Colonic mucosa (tissue), 4 donors: ENCODE results near the gene TRABD2A. TPM values are rescaled to one million over a fixed set of nuclear protein-coding genes. Genes with fewer than 3 reads are reported as not detected.

Source experiments
- DNase-seq: peaks from one replicate; pipeline ENCODE4 v3.0.0-alpha.2; 2020
- H3K27ac ChIP-seq: fragments of 200-600 bp; one replicate; pipeline ENCODE4 v1.8.0; 2021
- H3K27me3 ChIP-seq: fragments of 200-600 bp; one replicate; pipeline ENCODE4 v1.8.0; 2021
- H3K36me3 ChIP-seq: fragments of 200-600 bp; one replicate; pipeline ENCODE4 v1.8.0; 2021
- H3K4me1 ChIP-seq: fragments of 200-600 bp; one replicate; pipeline ENCODE4 v1.8.0; 2021; ENCODE audit warnings: mild to moderate bottlenecking
- H3K4me3 ChIP-seq: fragments of 200-600 bp; one replicate; pipeline ENCODE4 v1.8.0; 2021
- H3K9ac ChIP-seq, 2 donors: one replicate each; pipeline ENCODE4 v1.7.0; 2013; ENCODE audit warnings: control low read depth in 2 of 2, low read depth in 2 of 2, low read length in 2 of 2
- H3K9me3 ChIP-seq: fragments of 200-600 bp; one replicate; pipeline ENCODE4 v1.8.0; 2021
- intact Hi-C: fragments of 100-400 bp; cut with DNase I; formaldehyde crosslinking; loops from one replicate; pipeline ENCODE4 v1.14.1; 2022
- total RNA-seq, 2 donors: library from RNA; stranded (reverse); fragmentation: NEBNext Ultra II Directional in 1 of 2; extraction: Animal tissue kit (Norgen Biotek cat#: 25700) in 1 of 2; gene quantifications; one replicate each; pipeline ENCODE4 v1.2.1, GENCODE V29; 2021
- TF ChIP-seq, protein P1 (sequence below): fragments of 200-600 bp; IDR thresholded peaks from one replicate; pipeline ENCODE4 v1.8.0; 2022; ENCODE audit warnings: antibody characterized with exemption, mild to moderate bottlenecking
- donor health status: healthy.
- donor health status: DM: no; HTN: no; CAD: no.
- donor health status: DM: no; HTN: no; CAD: no.

Gene TRABD2A
- total RNA-seq, 2 donors from 2014 or later, result 88.1 to 158 TPM

DNA sequence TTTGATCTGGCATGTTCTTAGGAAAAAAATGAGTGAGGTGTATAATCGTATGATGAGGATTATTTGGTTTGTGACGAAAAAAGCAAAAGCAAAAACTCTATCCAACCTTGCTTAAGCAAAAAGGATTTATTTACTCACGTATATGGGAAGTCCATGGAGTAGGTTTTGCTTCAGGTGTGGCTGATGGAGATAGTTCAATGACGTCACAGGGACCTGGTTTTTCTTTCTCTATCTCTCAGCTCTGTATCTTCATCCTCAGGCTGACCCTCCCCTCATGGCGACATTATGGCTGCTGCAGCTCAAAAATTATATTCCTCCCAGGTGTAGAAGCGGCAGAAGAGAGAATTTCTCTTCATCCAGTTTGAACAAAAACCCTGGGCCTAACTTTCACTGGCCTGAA lies 33.5 kb upstream of the TRABD2A start:
- Histone ChIP-seq H3K9me3 (no peaks in the 10 kb centered on the region), H3K36me3 (no peaks in the 10 kb centered on the region), H3K27ac (no peak overlapping the region), H3K9ac (no peak overlapping the region), H3K4me1 (no peaks in the 10 kb centered on the region), H3K4me3 (no peak overlapping the region), H3K27me3 (no peaks in the 10 kb centered on the region)
- DNase-seq, result peak; percentile 9
- TF ChIP-seq, protein P1, sequence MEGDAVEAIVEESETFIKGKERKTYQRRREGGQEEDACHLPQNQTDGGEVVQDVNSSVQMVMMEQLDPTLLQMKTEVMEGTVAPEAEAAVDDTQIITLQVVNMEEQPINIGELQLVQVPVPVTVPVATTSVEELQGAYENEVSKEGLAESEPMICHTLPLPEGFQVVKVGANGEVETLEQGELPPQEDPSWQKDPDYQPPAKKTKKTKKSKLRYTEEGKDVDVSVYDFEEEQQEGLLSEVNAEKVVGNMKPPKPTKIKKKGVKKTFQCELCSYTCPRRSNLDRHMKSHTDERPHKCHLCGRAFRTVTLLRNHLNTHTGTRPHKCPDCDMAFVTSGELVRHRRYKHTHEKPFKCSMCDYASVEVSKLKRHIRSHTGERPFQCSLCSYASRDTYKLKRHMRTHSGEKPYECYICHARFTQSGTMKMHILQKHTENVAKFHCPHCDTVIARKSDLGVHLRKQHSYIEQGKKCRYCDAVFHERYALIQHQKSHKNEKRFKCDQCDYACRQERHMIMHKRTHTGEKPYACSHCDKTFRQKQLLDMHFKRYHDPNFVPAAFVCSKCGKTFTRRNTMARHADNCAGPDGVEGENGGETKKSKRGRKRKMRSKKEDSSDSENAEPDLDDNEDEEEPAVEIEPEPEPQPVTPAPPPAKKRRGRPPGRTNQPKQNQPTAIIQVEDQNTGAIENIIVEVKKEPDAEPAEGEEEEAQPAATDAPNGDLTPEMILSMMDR, result no peak
- intact Hi-C loops, result no loop called here

- Histone ChIP-seq H3K9ac (no peak overlapping the region), H3K9me3 (no peaks in the 10 kb centered on the region), H3K27me3 (no peaks in the 10 kb centered on the region), H3K27ac (no peak overlapping the region), H3K36me3 (no peaks in the 10 kb centered on the region), H3K4me3 (no peak overlapping the region), H3K4me1 (no peaks in the 10 kb centered on the region)
- DNase-seq, result peak; percentile 21
- intact Hi-C loops, result no loop called here
- TF ChIP-seq, protein P1, result no peak
Observed at GRCh38 chr2:84912984-84913383, 32.1 kb upstream of the TRABD2A start.

- H3K9ac ChIP-seq, result no peak overlapping the region
- TF ChIP-seq, protein P1, result no peak
- no peak overlapping the region for H3K4me3 ChIP-seq
- no peaks in the 10 kb centered on the region for H3K36me3 ChIP-seq
- no peaks in the 10 kb centered on the region for H3K9me3 ChIP-seq
- DNase-seq, result no peak
- H3K27me3 ChIP-seq, result no peaks in the 10 kb centered on the region
- no peak overlapping the region for H3K27ac ChIP-seq
- H3K4me1 ChIP-seq, result no peaks in the 10 kb centered on the region
- intact Hi-C loops, result no loop called here
Observed at GRCh38 chr2:84911135-84911678, 30.3 kb upstream of the TRABD2A start.

DNA sequence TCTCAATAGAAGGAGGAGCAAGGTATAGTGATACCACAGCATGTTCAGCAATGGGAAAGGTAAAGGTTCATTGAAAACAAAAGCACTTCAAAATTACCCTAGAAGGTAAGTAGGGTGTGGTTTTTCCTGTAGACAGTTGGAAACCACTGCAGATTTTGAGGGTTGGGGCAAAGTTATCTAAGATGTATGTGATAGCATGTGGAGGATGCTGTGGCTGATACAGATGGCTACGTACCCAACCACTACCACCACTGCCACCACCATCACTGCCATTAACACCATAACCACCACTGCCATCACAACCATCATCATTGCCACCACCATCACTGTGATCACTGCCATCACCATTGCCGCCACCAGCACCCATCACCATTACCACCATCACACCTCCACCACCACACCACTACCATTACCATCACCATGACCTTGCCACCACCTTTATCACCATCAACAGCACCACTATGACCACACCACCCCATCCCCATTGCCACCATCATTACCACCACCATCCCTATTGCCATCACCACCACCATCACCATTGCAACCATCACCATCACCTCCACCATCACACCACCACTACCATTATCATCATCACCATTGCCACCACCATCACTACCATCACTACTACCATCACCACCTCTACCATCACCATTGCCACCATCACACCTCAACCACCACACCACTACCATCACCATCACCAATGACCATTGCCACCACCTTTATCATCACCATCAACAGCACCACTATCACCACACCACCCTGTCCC lies 28.2 kb upstream of the TRABD2A start:
- intact Hi-C loops, result no loop called here
- no peaks in the 10 kb centered on the region for H3K36me3 ChIP-seq
- H3K9ac ChIP-seq, result no peak overlapping the region
- peak overlapping the region; percentile 29 for H3K27ac ChIP-seq
- H3K4me3 ChIP-seq, result no peak overlapping the region
- no peaks in the 10 kb centered on the region for H3K9me3 ChIP-seq
- H3K27me3 ChIP-seq, result no peaks in the 10 kb centered on the region
- TF ChIP-seq, protein P1, result no peak
- peak; percentile 9 for DNase-seq
- H3K4me1 ChIP-seq, result no peaks in the 10 kb centered on the region

GRCh38 chr2:84906900-84907714 lies 26.2 kb upstream of the TRABD2A start:
- Histone ChIP-seq H3K9me3 (no peaks in the 10 kb centered on the region), H3K36me3 (no peaks in the 10 kb centered on the region), H3K4me1 (no peaks in the 10 kb centered on the region), H3K4me3 (peak overlapping the region; percentile 72), H3K9ac (peak overlapping the region; percentile 98 to 99), H3K27me3 (no peaks in the 10 kb centered on the region), H3K27ac (peak overlapping the region; percentile 99)
- DNase-seq, result peak; percentile 82
- TF ChIP-seq, protein P1, result no peak
- intact Hi-C loops, result no loop called here
